IMR-90 (cell line): ENCODE results near the gene EPHB1.

Experiments used
- CTCF ChIP-seq: conservative IDR thresholded peaks from 2 replicates; pipeline ENCODE4 v1.5.1; 2012; ENCODE audit warnings: mild to moderate bottlenecking, low read depth, low read length, improper control_type of control experiment
- MXI1 ChIP-seq: IDR thresholded peaks from 2 replicates; pipeline ENCODE4 v1.6.1; 2012; ENCODE audit warnings: low read depth, mild to moderate bottlenecking, low read length, moderate library complexity, borderline replicate concordance

GRCh38 chr3:134879990-134880389 is 84.9 kb downstream of the EPHB1 start:
- TF ChIP-seq CTCF (no peak), MXI1 (no peak)
